CD4-positive, alpha-beta T cell treated with Interleukin-12 subunit alpha and Interleukin-12 subunit beta, for 1 hour (primary cell): Measurements from ENCODE around the gene METTL9.
"Not testable (repeated sequence)": the region's sequence is repeated elsewhere in the genome, so short reads cannot be mapped to it uniquely, and the experiment has no call there.

ENCODE experiments used
- DNase-seq: peaks from one replicate; pipeline ENCODE4 v3.0.0-alpha.2; 2020

METTL9 gene

GRCh38 chr16:21576323-21576722, 23.1 kb upstream of the METTL9 start:
- DNase-seq = not testable (repeated sequence)

- not testable (repeated sequence) for DNase-seq
Observed at GRCh38 chr16:21577487-21577886, 21.9 kb upstream of the METTL9 start.

- not testable (repeated sequence) for DNase-seq
Observed at GRCh38 chr16:21578311-21578710, 21.1 kb upstream of the METTL9 start.

GRCh38 chr16:21580131-21580530, 19.2 kb upstream of the METTL9 start:
- DNase-seq = not testable (repeated sequence)

GRCh38 chr16:21580807-21581206, 18.6 kb upstream of the METTL9 start:
- DNase-seq = no peak

- DNase-seq = no peak
Observed at GRCh38 chr16:21584817-21585216, 14.6 kb upstream of the METTL9 start.

GRCh38 chr16:21588593-21588992, 10.8 kb upstream of the METTL9 start:
- not testable (repeated sequence) for DNase-seq

- DNase-seq = no peak
Observed at GRCh38 chr16:21589551-21589950, 9.8 kb upstream of the METTL9 start.

- DNase-seq = no peak
Observed at GRCh38 chr16:21590287-21590686, 9.1 kb upstream of the METTL9 start.

GRCh38 chr16:21590796-21591195, 8.6 kb upstream of the METTL9 start:
- DNase-seq = no peak

GRCh38 chr16:21592191-21592590, 7.2 kb upstream of the METTL9 start:
- no peak for DNase-seq

- no peak for DNase-seq
Observed at GRCh38 chr16:21593530-21594289, 5.7 kb upstream of the METTL9 start.

GRCh38 chr16:21597561-21598030, 1.8 kb upstream of the METTL9 start:
- no peak for DNase-seq

- DNase-seq = no peak
Observed at GRCh38 chr16:21598206-21598605, 1.2 kb upstream of the METTL9 start.

GRCh38 chr16:21598701-21599121, 666 bp upstream of the METTL9 start:
- DNase-seq = no peak

- DNase-seq = peak; percentile 28
Observed at GRCh38 chr16:21600031-21600773, 825 bp downstream of the METTL9 start.

GRCh38 chr16:21602785-21603184, 3.4 kb downstream of the METTL9 start:
- DNase-seq = no peak

GRCh38 chr16:21603928-21604327, 4.6 kb downstream of the METTL9 start:
- no peak for DNase-seq

GRCh38 chr16:21605848-21606247, 6.5 kb downstream of the METTL9 start:
- DNase-seq = not testable (repeated sequence)

- peak; percentile 23 for DNase-seq
Observed at GRCh38 chr16:21608639-21609328, 9.4 kb downstream of the METTL9 start.

GRCh38 chr16:21610006-21610544, 10.7 kb downstream of the METTL9 start:
- no peak for DNase-seq

- no peak for DNase-seq
Observed at GRCh38 chr16:21610766-21611165, 11.4 kb downstream of the METTL9 start.

- no peak for DNase-seq
Observed at GRCh38 chr16:21611198-21611555, 11.8 kb downstream of the METTL9 start.
